ENCODE data around the gene ADAMTS13. TPM values are rescaled to one million over a fixed set of nuclear protein-coding genes. Genes with fewer than 3 reads are reported as not detected.

The ADAMTS13 gene
- total RNA-seq, 4 donors from 2014 or later = 1.9 to 2.2 (median 2.0) TPM; not detected in 1

DNA sequence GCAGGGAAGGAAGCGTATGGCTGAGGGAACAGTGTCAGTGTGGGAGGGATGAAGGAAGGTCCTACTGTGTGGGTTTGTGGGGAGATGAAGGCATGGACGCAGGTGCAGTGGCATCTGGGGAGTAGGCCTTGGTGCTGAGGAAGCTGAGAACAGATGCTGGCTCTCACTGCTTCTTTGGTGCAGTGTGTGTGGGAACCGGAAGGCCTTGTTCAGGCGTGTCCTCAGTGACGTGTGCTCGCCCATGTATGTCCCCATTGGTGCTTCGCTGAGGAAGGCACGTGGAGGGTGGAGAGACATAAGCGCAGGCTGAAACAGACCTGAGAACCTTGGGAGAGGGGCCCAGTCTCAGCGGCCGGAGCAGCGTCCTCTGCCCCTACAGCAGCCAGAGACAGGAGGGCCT is 18.7 kb downstream of the ADAMTS13 start:
- TF ChIP-seq, protein P1, sequence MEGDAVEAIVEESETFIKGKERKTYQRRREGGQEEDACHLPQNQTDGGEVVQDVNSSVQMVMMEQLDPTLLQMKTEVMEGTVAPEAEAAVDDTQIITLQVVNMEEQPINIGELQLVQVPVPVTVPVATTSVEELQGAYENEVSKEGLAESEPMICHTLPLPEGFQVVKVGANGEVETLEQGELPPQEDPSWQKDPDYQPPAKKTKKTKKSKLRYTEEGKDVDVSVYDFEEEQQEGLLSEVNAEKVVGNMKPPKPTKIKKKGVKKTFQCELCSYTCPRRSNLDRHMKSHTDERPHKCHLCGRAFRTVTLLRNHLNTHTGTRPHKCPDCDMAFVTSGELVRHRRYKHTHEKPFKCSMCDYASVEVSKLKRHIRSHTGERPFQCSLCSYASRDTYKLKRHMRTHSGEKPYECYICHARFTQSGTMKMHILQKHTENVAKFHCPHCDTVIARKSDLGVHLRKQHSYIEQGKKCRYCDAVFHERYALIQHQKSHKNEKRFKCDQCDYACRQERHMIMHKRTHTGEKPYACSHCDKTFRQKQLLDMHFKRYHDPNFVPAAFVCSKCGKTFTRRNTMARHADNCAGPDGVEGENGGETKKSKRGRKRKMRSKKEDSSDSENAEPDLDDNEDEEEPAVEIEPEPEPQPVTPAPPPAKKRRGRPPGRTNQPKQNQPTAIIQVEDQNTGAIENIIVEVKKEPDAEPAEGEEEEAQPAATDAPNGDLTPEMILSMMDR (IDR thresholded peaks at IDR 0.05; ENCODE audit: low read depth) = no peak

DNA sequence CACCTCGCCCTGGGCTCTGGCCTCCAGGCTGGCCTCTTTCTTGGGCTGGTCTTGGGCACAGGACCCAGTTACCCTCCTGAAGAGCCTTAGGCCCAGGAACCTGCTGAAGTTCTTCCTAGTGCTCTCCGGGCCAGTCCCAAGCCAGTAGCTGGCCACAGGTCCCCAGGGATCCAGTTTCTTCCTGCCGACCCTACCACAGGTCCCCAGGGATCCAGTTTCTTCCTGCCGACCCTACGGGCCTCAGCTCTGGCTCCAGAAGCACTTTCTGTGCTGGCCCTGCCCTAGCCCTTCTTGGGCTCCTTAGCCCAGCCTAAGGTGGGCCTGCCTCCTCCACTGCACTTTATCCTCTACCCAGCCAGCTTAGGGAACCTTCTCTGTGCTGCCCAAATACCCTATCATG is 19.4 kb downstream of the ADAMTS13 start:
- TF ChIP-seq, protein P1 (IDR thresholded peaks at IDR 0.05; ENCODE audit: low read depth) = no peak

DNA sequence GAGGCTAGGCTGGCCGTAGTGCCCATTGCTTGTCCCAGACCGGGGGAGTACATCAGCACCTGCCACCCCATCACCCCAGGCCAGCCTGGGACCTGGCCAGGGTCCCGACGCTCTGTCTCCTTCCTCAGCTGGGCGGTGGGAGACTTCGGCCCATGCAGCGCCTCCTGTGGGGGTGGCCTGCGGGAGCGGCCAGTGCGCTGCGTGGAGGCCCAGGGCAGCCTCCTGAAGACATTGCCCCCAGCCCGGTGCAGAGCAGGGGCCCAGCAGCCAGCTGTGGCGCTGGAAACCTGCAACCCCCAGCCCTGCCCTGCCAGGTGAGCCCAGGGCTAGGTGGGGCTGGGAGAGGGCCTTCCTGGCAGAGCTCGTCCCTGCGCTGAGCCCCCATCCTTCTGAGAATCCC is 21.1 kb downstream of the ADAMTS13 start:
- TF ChIP-seq, protein P1 (IDR thresholded peaks at IDR 0.05; ENCODE audit: low read depth) = no peak

DNA sequence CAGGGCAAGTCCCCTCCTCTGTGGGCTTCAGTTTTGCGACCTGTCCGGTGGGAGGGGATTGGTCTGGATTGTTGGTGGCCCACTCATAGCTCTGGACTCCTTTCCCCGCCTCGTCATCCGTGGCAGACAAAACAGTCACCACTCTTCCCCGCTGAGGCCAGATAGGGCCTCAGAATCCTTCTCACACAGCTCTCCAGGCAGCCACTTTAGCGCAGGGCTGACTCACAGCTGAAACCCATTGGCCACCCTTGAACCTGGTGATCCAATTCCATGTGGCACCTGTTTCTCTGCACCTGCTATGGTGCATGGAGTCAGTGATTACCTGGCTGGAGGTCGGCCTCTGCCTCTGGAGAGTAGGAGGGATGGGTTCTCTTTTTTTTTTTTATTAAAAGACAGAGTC is 21.8 kb downstream of the ADAMTS13 start:
- TF ChIP-seq, protein P1 (IDR thresholded peaks at IDR 0.05; ENCODE audit: low read depth) = no peak

GRCh38 chr9:133445293-133445969 is 23.3 kb downstream of the ADAMTS13 start:
- TF ChIP-seq, protein P1 (IDR thresholded peaks at IDR 0.05; ENCODE audit: low read depth) = no peak

DNA sequence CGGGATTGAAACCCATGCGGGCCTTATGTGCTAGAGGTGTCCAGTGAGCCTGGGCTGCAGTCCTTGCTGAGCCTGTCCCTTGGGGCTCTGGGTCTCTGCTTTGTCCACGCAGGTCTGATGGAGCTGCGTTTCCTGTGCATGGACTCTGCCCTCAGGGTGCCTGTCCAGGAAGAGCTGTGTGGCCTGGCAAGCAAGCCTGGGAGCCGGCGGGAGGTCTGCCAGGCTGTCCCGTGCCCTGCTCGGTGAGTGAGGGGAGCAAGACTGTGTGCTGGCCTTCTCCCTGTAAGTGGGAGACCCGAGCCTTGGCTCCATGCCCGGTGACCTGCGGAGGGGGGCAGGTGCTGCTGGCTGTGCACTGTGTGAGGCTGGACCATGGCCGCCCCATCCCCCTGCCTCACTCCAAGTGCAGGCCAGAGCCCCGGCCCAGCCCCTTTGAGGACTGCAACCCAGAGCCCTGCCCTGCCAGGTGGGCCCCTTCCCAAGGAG is 26.4 kb downstream of the ADAMTS13 start:
- TF ChIP-seq, protein P1 (IDR thresholded peaks at IDR 0.05; ENCODE audit: low read depth) = no peak

GRCh38 chr9:133449760-133450159 is 27.6 kb downstream of the ADAMTS13 start:
- TF ChIP-seq, protein P1 (IDR thresholded peaks at IDR 0.05; ENCODE audit: low read depth) = no peak
